ENCODE measurements around the gene BRIP1. TPM values are rescaled to one million over a fixed set of nuclear protein-coding genes. Genes with fewer than 3 reads are reported as not detected.

The BRIP1 gene
- total and polyA plus RNA-seq, 10 of the 15 experiments (the other 5 are each of a cell fraction or from before 2014, with no cell fraction given): 4.0 to 24.2 (median 12.8) TPM

GRCh38 chr17:61789872-61790271 lies 73.5 kb downstream of the BRIP1 start:
- Histone ChIP-seq H3K27me3 (replicated peaks in 1 of 2; ENCODE audit: control insufficient read depth in 2 of 2, insufficient read depth in 2 of 2, low read length in 1 of 2) (no peaks in the 10 kb centered on the region), H3K9me3 (replicated peaks; ENCODE audit: control insufficient read depth, insufficient read depth, low read length) (no peaks in the 10 kb centered on the region), H3K27ac (ENCODE audit: control insufficient read depth, insufficient read depth) (no peak overlapping the region), H3K4me1 (ENCODE audit: control insufficient read depth, insufficient read depth, low read length) (peaks cover 5% of the 10 kb centered on the region), H2AFZ (ENCODE audit: control insufficient read depth, low read depth, low read length) (no peak overlapping the region), H3K36me3 (ENCODE audit: control insufficient read depth in 2 of 2, insufficient read depth in 2 of 2, low read length in 1 of 2) (no peaks in the 10 kb centered on the region), H3K4me3 (no peak overlapping the region), H4K20me1 (ENCODE audit: control insufficient read depth, insufficient read depth) (no peaks in the 10 kb centered on the region), H3K79me2 (ENCODE audit: control insufficient read depth, insufficient read depth, low read length) (no peaks in the 10 kb centered on the region), H3K4me2 (ENCODE audit: control insufficient read depth, insufficient read depth) (no peak overlapping the region), H3K9ac (ENCODE audit: control insufficient read depth, insufficient read depth, low read length) (no peak overlapping the region)
- TF ChIP-seq NFXL1 (IDR thresholded peaks at IDR 0.05; ENCODE audit: borderline replicate concordance) (peak; percentile 85; the same call in 1 of the 2 replicates), TCF3 (IDR thresholded peaks at IDR 0.05; ENCODE audit: borderline replicate concordance, insufficient read depth, low read depth, low read length) (no peak), SRF (IDR thresholded peaks at IDR 0.05; ENCODE audit: low read depth in 2 of 2, low read length in 2 of 2) (no peak), ZNF207 (IDR thresholded peaks at IDR 0.05; ENCODE audit: borderline replicate concordance) (no peak), ETV6 (conservative IDR thresholded peaks at IDR 0.05 in 1 of 2, IDR thresholded peaks at IDR 0.05 in 1 of 2; ENCODE audit: borderline replicate concordance in 1 of 2, low read depth in 1 of 2) (peak in 1 of 2 experiments; percentile 67; a peak in 1 of 4 replicates), EZH2 (IDR thresholded peaks at IDR 0.05; ENCODE audit: borderline replicate concordance, control insufficient read depth, low read depth, low read length) (no peak), SMC3 (IDR thresholded peaks at IDR 0.05; ENCODE audit: borderline replicate concordance, low read length) (no peak), FOXM1 (IDR thresholded peaks at IDR 0.05; ENCODE audit: low read depth, low read length) (no peak), MYC (IDR thresholded peaks at IDR 0.05; ENCODE audit: insufficient read depth, insufficient read length, insufficient replicate concordance, low read length, severe bottlenecking) (no peak), NRF1 (conservative IDR thresholded peaks at IDR 0.05; ENCODE audit: low read depth, low read length) (no peak), EED (IDR thresholded peaks at IDR 0.05; ENCODE audit: low read depth) (no peak), KAT2A (conservative IDR thresholded peaks at IDR 0.05; ENCODE audit: control insufficient read depth, low read depth, low read length) (no peak)
- intact Hi-C loops (cut with micrococcal nuclease; ENCODE audit: unreplicated experiment) (no loop called here), in situ Hi-C loops (cut with MboI) (no loop called here)
- ChIA-PET POLR2A (no interaction called here), SMC1A (ENCODE audit: uncharacterized antibody, unreplicated experiment) (no interaction called here), RAD21 (ENCODE audit: unreplicated experiment) (no interaction called here), CTCF (no interaction called here)
- no peak for ATAC-seq
- DNase-seq (ENCODE audit: low read depth, low spot score): no peak
- FAIRE-seq: no peak
- no TSS peak for BruUV-seq (replicated peaks)
